ENCODE measurements around the gene DET1.

DNA sequence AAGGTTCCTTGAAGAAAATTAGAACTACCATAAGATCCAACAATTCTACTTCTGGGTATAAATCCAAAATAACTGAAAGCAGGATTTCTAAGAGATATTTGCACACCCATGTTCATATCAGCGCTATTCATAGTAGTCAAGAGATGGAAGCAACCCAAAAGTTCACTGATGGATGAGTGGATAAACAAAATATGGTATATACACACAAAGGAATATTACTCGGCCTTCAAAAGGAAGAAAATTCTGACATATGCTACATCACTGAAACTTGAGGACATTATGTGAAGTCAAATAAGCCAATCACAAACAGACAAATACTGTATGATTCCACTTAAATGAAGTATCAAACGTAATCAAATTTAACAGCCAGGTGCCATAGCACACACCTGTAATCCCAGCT lies 13.1 kb downstream of the DET1 start:
- TF ChIP-seq, protein P1, sequence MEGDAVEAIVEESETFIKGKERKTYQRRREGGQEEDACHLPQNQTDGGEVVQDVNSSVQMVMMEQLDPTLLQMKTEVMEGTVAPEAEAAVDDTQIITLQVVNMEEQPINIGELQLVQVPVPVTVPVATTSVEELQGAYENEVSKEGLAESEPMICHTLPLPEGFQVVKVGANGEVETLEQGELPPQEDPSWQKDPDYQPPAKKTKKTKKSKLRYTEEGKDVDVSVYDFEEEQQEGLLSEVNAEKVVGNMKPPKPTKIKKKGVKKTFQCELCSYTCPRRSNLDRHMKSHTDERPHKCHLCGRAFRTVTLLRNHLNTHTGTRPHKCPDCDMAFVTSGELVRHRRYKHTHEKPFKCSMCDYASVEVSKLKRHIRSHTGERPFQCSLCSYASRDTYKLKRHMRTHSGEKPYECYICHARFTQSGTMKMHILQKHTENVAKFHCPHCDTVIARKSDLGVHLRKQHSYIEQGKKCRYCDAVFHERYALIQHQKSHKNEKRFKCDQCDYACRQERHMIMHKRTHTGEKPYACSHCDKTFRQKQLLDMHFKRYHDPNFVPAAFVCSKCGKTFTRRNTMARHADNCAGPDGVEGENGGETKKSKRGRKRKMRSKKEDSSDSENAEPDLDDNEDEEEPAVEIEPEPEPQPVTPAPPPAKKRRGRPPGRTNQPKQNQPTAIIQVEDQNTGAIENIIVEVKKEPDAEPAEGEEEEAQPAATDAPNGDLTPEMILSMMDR (IDR thresholded peaks at IDR 0.05; ENCODE audit: low read depth, low read length) = no peak
- no peak for TF ChIP-seq EZH2phosphoT487 (IDR thresholded peaks at IDR 0.05; ENCODE audit: low read depth)
